HepG2 (cell line): Measurements from ENCODE around the gene USP5. TPM values are rescaled to one million over a fixed set of nuclear protein-coding genes. Genes with fewer than 3 reads are reported as not detected.

ENCODE experiments used
- GATA4 ChIP-seq: sonication (generic); IDR thresholded peaks from 2 replicates; pipeline ENCODE4 v1.6.1; 2016; ENCODE audit warnings: antibody characterized with exemption, low read depth, borderline replicate concordance
- KDM6A ChIP-seq: IDR thresholded peaks from 2 replicates; pipeline ENCODE4 v1.6.1; 2016; ENCODE audit warnings: low read depth
- KLF9 ChIP-seq: IDR thresholded peaks from 2 replicates; pipeline ENCODE4 v1.6.1; 2016; ENCODE audit warnings: low read depth
- MATR3 ChIP-seq: sonication (generic); formaldehyde crosslinking; IDR thresholded peaks from 2 replicates; pipeline ENCODE4 v1.4.0; 2020; ENCODE audit warnings: missing genetic modification reagents
- MED13 ChIP-seq: sonication (generic); formaldehyde crosslinking; IDR thresholded peaks from 2 replicates; pipeline ENCODE4 v1.5.0; 2020; ENCODE audit warnings: missing genetic modification reagents
- NKX3-1 ChIP-seq: sonication (generic); formaldehyde crosslinking; IDR thresholded peaks from 2 replicates; pipeline ENCODE4 v1.5.0; 2020; ENCODE audit warnings: missing genetic modification reagents
- NR2F2 ChIP-seq: IDR thresholded peaks from 2 replicates; pipeline ENCODE4 v1.6.1; 2012; ENCODE audit warnings: low read depth, inconsistent platforms, borderline replicate concordance
- STAT5B ChIP-seq: sonication (generic); formaldehyde crosslinking; IDR thresholded peaks from 2 replicates; pipeline ENCODE4 v1.4.0; 2020; ENCODE audit warnings: missing genetic modification reagents
- ZMAT3 ChIP-seq: sonication (generic); formaldehyde crosslinking; conservative IDR thresholded peaks from 2 replicates; pipeline ENCODE4 v1.7.0; 2021; ENCODE audit warnings: missing genetic modification reagents
- ZNF780A ChIP-seq: sonication (generic); formaldehyde crosslinking; IDR thresholded peaks from 2 replicates; pipeline ENCODE4 v1.8.0; 2022; ENCODE audit warnings: mild to moderate bottlenecking, missing genetic modification reagents, moderate library complexity
- ZNF792 ChIP-seq: IDR thresholded peaks from 2 replicates; pipeline ENCODE4 v1.6.1; 2016
- polyA plus RNA-seq, 8 experiments: library from polyadenylated mRNA; depleted of rRNA in 3 of 8; stranded (reverse) in 7 of 8; unstranded in 1 of 8; fragments of >200 nt; fragmentation: Illumina TruSeq in 4 of 8; extraction: Trizol in 4 of 8; gene quantifications; 2 replicates each; pipeline versions ENCODE4 v1.2.1 to v1.2.3, GENCODE V29; 2011 to 2016; ENCODE audit warnings: low read depth in 4 of 8, missing spikeins in 1 of 8, mixed read lengths in 1 of 8; ENCODE audit not compliant: insufficient read depth in 1 of 8
- total RNA-seq, 5 experiments: library from RNA; depleted of rRNA; stranded (reverse); fragments of >200 nt; fragmentation: Illumina TruSeq; extraction: Trizol; gene quantifications; 2 replicates each; pipeline ENCODE4 v1.2.3, GENCODE V29; 2016; ENCODE audit warnings: low read depth in 1 of 5
- TF ChIP-seq, protein P1 (sequence below): sonication (generic); formaldehyde crosslinking; IDR thresholded peaks from 2 replicates; pipeline ENCODE4; 2020; ENCODE audit warnings: missing genetic modification reagents, mild to moderate bottlenecking, borderline replicate concordance
- TF ChIP-seq, protein P2 (sequence below): sonication (generic); formaldehyde crosslinking; IDR thresholded peaks from 2 replicates; pipeline ENCODE4 v1.4.0; 2020; ENCODE audit warnings: mild to moderate bottlenecking, missing genetic modification reagents
- TF ChIP-seq, protein P3 (sequence below): sonication (generic); formaldehyde crosslinking; conservative IDR thresholded peaks from 2 replicates; pipeline ENCODE4 v1.8.0; 2022; ENCODE audit warnings: missing genetic modification reagents
- TF ChIP-seq, protein P4 (sequence below): conservative IDR thresholded peaks from 2 replicates; pipeline ENCODE4 v1.6.1; 2018; ENCODE audit warnings: missing genetic modification reagents
- TF ChIP-seq, protein P5 (sequence below): IDR thresholded peaks from 2 replicates; pipeline ENCODE4 v1.6.1; 2016; ENCODE audit warnings: missing genetic modification reagents, missing compliant biosample characterization

Gene USP5
- total and polyA plus RNA-seq, 2 of the 13 experiments (the other 11 are each of a cell fraction or from before 2014, with no cell fraction given) = 39.6 to 56.0 TPM

DNA sequence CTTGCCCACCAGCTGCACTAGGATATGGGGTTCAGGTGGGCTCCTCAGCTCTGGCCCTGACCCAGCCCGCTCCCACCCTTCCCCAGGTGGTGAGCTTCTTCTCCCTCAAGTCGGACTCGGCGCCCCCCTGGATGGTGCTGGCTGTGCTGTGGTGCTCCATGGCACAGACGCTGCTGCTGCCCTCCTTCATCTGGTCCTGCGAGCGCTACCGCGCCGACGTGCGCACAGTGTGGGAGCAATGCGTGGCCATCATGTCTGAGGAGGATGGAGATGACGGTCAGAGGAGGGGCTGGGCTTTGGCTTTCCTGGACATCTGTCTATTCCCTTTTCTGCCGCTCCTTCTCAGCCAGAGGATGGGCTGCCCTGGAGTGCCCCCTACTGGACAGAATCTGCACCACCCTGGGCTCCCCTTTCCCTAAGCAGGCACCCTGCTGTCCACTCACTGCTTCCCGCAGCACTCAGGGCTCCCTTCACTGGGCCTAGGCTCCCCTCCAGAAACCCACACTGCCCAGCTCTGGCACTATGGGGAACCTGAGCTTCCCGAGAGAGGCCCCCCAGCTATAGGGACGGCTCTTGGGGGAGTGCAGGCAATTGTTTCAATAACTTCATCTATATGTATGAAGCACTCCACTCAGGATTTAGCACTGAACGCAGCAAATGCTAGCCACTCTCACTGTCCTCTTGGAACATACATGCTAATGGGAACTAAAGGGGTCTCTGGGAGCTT is 26.4 kb upstream of the USP5 start (continued):
- TF ChIP-seq, protein P1, sequence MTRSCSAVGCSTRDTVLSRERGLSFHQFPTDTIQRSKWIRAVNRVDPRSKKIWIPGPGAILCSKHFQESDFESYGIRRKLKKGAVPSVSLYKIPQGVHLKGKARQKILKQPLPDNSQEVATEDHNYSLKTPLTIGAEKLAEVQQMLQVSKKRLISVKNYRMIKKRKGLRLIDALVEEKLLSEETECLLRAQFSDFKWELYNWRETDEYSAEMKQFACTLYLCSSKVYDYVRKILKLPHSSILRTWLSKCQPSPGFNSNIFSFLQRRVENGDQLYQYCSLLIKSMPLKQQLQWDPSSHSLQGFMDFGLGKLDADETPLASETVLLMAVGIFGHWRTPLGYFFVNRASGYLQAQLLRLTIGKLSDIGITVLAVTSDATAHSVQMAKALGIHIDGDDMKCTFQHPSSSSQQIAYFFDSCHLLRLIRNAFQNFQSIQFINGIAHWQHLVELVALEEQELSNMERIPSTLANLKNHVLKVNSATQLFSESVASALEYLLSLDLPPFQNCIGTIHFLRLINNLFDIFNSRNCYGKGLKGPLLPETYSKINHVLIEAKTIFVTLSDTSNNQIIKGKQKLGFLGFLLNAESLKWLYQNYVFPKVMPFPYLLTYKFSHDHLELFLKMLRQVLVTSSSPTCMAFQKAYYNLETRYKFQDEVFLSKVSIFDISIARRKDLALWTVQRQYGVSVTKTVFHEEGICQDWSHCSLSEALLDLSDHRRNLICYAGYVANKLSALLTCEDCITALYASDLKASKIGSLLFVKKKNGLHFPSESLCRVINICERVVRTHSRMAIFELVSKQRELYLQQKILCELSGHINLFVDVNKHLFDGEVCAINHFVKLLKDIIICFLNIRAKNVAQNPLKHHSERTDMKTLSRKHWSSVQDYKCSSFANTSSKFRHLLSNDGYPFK (CRISPR knock-in tag) = no peak
- TF ChIP-seq, protein P2, sequence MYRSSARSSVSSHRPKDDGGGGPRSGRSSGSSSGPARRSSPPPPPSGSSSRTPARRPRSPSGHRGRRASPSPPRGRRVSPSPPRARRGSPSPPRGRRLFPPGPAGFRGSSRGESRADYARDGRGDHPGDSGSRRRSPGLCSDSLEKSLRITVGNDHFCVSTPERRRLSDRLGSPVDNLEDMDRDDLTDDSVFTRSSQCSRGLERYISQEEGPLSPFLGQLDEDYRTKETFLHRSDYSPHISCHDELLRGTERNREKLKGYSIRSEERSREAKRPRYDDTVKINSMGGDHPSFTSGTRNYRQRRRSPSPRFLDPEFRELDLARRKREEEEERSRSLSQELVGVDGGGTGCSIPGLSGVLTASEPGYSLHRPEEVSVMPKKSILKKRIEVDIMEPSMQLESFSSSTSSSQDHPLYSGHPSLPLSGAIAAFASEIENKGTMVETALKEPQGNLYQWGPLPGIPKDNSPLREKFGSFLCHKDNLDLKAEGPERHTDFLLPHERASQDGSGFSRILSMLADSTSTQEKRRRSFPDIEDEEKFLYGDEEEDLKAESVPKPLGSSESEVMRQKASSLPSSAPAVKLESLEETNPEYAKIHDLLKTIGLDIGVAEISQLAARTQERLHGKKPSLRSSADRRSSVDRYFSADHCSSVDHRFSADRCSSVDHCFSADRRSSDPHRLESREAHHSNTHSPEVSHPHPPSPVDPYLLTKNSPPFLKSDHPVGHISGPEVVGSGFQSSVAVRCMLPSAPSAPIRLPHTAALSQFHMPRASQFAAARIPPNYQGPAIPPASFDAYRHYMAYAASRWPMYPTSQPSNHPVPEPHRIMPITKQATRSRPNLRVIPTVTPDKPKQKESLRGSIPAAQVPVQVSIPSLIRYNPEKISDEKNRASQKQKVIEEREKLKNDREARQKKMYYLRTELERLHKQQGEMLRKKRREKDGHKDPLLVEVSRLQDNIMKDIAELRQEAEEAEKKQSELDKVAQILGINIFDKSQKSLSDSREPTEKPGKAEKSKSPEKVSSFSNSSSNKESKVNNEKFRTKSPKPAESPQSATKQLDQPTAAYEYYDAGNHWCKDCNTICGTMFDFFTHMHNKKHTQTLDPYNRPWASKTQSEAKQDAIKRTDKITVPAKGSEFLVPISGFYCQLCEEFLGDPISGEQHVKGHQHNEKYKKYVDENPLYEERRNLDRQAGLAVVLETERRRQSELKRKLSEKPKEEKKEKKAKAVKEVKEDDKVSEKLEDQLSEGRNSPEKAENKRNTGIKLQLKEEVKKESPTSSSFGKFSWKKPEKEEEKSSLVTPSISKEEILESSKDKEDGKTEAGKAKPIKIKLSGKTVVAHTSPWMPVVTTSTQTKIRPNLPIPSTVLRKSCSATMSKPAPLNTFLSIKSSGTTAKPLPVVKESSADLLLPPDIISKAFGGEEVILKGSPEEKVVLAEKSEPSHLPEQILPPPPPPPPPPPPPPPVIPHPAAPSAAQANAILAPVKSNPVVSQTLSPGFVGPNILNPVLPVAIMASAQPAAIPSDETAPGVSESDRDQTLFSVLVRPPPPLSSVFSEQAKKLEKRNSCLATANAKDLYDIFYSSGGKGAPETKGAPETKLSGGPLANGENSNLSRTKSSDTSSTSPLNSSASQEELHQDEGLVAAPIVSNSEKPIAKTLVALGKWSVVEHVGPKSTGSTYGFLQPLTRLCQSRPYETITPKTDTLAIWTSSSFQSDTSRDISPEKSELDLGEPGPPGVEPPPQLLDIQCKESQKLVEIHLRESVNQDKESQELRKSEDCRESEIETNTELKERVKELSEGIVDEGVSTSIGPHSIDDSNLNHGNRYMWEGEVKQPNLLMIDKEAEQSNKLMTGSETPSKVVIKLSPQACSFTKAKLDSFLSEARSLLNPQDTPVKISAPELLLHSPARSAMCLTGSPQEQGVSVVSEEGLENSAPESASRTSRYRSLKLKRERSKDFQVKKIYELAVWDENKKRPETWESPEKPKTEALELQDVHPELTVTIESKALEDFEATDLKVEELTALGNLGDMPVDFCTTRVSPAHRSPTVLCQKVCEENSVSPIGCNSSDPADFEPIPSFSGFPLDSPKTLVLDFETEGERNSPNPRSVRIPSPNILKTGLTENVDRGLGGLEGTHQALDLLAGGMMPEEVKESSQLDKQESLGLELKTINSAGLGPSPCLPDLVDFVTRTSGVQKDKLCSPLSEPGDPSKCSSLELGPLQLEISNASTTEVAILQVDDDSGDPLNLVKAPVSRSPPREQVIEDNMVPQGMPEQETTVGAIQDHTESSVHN (CRISPR knock-in tag) = no peak
- TF ChIP-seq GATA4 (no peak), NKX3-1 (no peak), STAT5B (CRISPR knock-in tag) (no peak), NR2F2 (no peak), ZNF792 (CRISPR knock-in tag) (0 out of 2 replicates have a peak, but pooled peaks have one; percentile 22), MATR3 (no peak), ZNF780A (CRISPR knock-in tag) (no peak), ZMAT3 (CRISPR knock-in tag) (no peak), MED13 (no peak), KDM6A (no peak), KLF9 (CRISPR knock-in tag) (no peak)
- TF ChIP-seq, protein P3, sequence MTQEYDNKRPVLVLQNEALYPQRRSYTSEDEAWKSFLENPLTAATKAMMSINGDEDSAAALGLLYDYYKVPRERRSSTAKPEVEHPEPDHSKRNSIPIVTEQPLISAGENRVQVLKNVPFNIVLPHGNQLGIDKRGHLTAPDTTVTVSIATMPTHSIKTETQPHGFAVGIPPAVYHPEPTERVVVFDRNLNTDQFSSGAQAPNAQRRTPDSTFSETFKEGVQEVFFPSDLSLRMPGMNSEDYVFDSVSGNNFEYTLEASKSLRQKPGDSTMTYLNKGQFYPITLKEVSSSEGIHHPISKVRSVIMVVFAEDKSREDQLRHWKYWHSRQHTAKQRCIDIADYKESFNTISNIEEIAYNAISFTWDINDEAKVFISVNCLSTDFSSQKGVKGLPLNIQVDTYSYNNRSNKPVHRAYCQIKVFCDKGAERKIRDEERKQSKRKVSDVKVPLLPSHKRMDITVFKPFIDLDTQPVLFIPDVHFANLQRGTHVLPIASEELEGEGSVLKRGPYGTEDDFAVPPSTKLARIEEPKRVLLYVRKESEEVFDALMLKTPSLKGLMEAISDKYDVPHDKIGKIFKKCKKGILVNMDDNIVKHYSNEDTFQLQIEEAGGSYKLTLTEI (CRISPR knock-in tag) = no peak
- TF ChIP-seq, protein P4, sequence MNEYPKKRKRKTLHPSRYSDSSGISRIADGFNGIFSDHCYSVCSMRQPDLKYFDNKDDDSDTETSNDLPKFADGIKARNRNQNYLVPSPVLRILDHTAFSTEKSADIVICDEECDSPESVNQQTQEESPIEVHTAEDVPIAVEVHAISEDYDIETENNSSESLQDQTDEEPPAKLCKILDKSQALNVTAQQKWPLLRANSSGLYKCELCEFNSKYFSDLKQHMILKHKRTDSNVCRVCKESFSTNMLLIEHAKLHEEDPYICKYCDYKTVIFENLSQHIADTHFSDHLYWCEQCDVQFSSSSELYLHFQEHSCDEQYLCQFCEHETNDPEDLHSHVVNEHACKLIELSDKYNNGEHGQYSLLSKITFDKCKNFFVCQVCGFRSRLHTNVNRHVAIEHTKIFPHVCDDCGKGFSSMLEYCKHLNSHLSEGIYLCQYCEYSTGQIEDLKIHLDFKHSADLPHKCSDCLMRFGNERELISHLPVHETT (CRISPR knock-in tag) = no peak
- TF ChIP-seq, protein P5, sequence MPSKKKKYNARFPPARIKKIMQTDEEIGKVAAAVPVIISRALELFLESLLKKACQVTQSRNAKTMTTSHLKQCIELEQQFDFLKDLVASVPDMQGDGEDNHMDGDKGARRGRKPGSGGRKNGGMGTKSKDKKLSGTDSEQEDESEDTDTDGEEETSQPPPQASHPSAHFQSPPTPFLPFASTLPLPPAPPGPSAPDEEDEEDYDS (CRISPR knock-in tag) = no peak
